Measurements from ENCODE around the gene CDC73.

GRCh38 chr1:193185211-193185610, 63.4 kb downstream of the CDC73 start:
- no peak for TF ChIP-seq RELA (IDR thresholded peaks at IDR 0.05; ENCODE audit: borderline replicate concordance, partially characterized antibody)
- no peak for TF ChIP-seq FOXK2 (IDR thresholded peaks at IDR 0.05)
- TF ChIP-seq POLR2AphosphoS5 (IDR thresholded peaks at IDR 0.05; ENCODE audit: low read length), result no peak
- TF ChIP-seq STAT3 (IDR thresholded peaks at IDR 0.05; ENCODE audit: low read depth, low read length), result no peak
- no peak for TF ChIP-seq SMC3 (IDR thresholded peaks at IDR 0.05; ENCODE audit: borderline replicate concordance, low read length)
- TF ChIP-seq CTCF (IDR thresholded peaks at IDR 0.05 in 2 of 3, conservative IDR thresholded peaks at IDR 0.05 in 1 of 3; ENCODE audit: control insufficient read depth in 2 of 3, extremely low read depth in 1 of 3, insufficient read depth in 1 of 3, low read depth in 3 of 3, low read length in 3 of 3), result no peak
- TF ChIP-seq JUND (IDR thresholded peaks at IDR 0.05; ENCODE audit: low read depth, low read length), result no peak
